Activated T-cell treated with anti-CD3 and anti-CD28 coated beads, Interleukin-2, amount 50 U/mL, for 1 hour (primary cell): ENCODE data around the gene PPP1R12A.

Experiments
- DNase-seq: peaks from one replicate; pipeline ENCODE4 v3.0.0-alpha.2; 2020

PPP1R12A gene

GRCh38 chr12:79763766-79764452 lies 171.0 kb downstream of the PPP1R12A start:
- DNase-seq = no peak

- DNase-seq = no peak
Measured at GRCh38 chr12:79761341-79761740, 173.6 kb downstream of the PPP1R12A start.

- DNase-seq = no peak
Measured at GRCh38 chr12:79747274-79747673, 187.6 kb downstream of the PPP1R12A start.

- no peak for DNase-seq
Measured at GRCh38 chr12:79737875-79738718, 196.8 kb downstream of the PPP1R12A start.

- DNase-seq = no peak
Measured at GRCh38 chr12:79732638-79733037, 202.3 kb downstream of the PPP1R12A start.

GRCh38 chr12:79725987-79726386 lies 208.9 kb downstream of the PPP1R12A start:
- no peak for DNase-seq
